ENCODE data around the gene CFAP45.

CFAP45 gene

DNA sequence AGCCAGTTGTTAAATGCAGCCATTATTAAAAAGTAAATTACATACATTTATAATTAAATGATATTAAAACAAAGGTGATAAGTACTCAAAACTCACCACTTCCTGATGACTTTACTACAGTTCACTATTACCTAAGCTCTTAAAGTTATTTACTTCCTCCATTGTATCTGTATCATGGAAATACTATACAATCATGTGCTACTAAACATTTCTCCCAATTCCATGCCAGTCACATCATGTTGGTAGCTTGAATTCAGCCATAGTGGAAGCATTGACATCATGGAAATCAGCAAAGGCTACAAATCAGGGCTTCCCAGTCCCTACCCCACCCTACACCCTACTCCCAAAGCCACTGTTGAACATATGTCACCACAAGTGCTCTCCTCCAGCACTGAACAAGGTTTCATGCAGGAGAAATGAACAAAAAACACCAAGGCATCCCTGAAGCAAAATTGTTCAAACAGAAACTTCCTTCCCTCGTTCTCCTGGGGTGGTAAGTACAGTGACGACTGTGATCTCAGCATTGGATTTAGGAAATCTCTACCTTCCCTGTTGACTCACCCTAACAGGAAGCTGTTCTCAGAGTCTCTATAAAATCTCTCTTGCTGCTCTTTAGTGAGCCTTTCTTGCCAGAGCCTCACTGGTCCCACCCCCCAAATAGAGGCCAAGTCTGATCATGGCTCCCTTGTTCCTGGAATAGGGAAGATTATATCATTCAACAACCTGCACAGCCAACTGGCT lies 50.2 kb downstream of the CFAP45 start:
- peaks cover 34 to 38% of the 10 kb centered on the region in 2 experiments for H3K4me1 ChIP-seq (ENCODE audit: control insufficient read depth in 1 of 2, insufficient read depth in 1 of 2, low read depth in 1 of 2, low read length in 1 of 2)
- H3K27ac ChIP-seq, result no peak overlapping the region
- no peak overlapping the region for H3K4me3 ChIP-seq (ENCODE audit: low read depth in 1 of 2, low read length in 1 of 2)
- H3K27me3 ChIP-seq, result peaks cover 13% of the 10 kb centered on the region
- H3K36me3 ChIP-seq, result no peaks in the 10 kb centered on the region
- TF ChIP-seq, protein P1, sequence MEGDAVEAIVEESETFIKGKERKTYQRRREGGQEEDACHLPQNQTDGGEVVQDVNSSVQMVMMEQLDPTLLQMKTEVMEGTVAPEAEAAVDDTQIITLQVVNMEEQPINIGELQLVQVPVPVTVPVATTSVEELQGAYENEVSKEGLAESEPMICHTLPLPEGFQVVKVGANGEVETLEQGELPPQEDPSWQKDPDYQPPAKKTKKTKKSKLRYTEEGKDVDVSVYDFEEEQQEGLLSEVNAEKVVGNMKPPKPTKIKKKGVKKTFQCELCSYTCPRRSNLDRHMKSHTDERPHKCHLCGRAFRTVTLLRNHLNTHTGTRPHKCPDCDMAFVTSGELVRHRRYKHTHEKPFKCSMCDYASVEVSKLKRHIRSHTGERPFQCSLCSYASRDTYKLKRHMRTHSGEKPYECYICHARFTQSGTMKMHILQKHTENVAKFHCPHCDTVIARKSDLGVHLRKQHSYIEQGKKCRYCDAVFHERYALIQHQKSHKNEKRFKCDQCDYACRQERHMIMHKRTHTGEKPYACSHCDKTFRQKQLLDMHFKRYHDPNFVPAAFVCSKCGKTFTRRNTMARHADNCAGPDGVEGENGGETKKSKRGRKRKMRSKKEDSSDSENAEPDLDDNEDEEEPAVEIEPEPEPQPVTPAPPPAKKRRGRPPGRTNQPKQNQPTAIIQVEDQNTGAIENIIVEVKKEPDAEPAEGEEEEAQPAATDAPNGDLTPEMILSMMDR (IDR thresholded peaks at IDR 0.05), result no peak
- H3K9me3 ChIP-seq, result no peaks in the 10 kb centered on the region

DNA sequence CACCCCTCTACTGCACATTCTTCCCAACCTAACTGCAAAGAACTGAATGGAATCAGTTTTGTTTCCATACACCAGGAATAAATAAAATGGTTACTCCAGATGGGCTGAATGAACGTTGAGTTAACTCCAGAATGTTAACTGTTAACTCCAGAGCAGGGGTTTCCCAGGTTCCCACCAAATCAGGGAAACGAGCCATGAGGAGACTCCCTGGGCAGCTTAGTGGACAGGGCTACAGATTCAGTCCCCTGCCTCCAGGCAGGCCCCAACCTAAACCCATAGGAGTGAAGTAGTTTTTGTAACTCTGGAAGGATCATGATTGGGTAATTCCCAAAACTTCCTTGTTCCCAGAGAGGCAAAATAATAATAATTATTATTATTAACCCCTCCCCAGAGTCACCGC lies 51.6 kb downstream of the CFAP45 start:
- Histone ChIP-seq H3K9me3 (no peaks in the 10 kb centered on the region), H3K4me3 (ENCODE audit: low read depth in 1 of 2, low read length in 1 of 2) (no peak overlapping the region), H3K4me1 (ENCODE audit: control insufficient read depth in 1 of 2, insufficient read depth in 1 of 2, low read depth in 1 of 2, low read length in 1 of 2) (peaks cover 25 to 28% of the 10 kb centered on the region in 2 experiments), H3K36me3 (no peaks in the 10 kb centered on the region), H3K27me3 (no peaks in the 10 kb centered on the region), H3K27ac (no peak overlapping the region)
- TF ChIP-seq, protein P1 (IDR thresholded peaks at IDR 0.05), result no peak

DNA sequence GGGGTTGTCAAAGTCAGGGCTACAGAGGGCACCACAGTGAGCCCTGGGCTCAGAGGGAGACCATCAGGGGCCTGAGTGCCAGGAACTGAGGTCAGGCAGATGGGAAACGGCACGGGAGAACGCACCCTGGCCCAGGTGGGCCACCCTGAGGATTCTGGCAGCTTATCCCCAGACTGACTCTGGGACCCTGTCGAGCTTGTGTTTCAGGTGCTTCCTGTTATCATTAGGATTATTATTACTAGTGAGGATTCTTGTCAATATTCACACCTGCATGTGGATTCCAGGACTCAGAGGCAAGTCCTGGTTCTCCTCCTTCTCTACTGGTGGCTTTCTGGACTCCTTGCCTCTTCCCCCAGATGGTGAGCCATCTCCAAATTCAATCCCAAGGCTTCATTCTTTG lies 52.7 kb downstream of the CFAP45 start:
- Histone ChIP-seq H3K9me3 (no peaks in the 10 kb centered on the region), H3K36me3 (no peaks in the 10 kb centered on the region), H3K4me3 (ENCODE audit: low read depth in 1 of 2, low read length in 1 of 2) (no peak overlapping the region), H3K4me1 (ENCODE audit: control insufficient read depth in 1 of 2, insufficient read depth in 1 of 2, low read depth in 1 of 2, low read length in 1 of 2) (peaks cover 25 to 28% of the 10 kb centered on the region in 2 experiments), H3K27ac (no peak overlapping the region), H3K27me3 (no peaks in the 10 kb centered on the region)
- TF ChIP-seq, protein P1 (IDR thresholded peaks at IDR 0.05), result no peak

DNA sequence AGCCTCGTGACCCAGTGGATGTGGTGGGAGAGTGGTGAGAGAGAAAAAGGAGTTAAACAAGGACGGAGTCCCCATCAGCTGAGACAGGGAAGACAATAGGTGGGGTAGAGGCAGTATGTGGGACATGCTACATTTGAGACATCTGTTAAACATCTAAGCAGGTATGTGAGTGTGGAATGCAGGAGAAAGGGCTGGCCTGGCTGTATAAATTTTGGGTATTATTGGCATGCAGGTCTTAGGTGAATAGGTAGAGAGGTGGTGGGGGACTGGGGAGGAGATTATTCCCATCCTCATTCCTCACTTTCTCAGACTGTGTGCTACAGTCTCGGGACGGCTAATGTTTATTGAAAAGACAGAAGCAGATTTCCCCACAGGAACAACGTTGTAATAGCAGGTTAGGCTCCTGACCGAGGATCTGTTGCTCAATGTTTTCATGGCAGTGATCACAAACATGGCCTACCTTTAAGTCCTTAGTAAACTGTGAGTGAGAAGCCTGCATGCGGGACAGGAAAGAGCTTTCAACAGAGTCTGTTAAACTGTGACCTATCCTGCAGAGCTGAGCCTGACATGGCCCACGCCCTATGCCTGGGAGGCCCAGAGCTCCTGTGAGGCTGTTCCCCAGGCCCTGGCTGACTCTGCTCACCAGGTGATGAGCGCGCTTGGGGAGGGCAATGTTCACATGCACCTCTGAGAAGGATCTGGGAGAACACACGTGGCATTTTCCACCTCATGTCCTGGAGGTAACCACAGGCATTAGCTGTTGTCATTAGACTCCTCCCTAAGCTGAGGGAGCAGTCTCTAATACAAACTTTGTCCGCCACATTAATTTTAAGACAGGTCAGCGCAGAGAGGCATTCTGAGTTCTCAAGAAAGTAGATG lies 54.0 kb downstream of the CFAP45 start:
- Histone ChIP-seq H3K4me3 (ENCODE audit: low read depth in 1 of 2, low read length in 1 of 2) (no peak overlapping the region), H3K36me3 (no peaks in the 10 kb centered on the region), H3K9me3 (no peaks in the 10 kb centered on the region), H3K4me1 (ENCODE audit: control insufficient read depth in 1 of 2, insufficient read depth in 1 of 2, low read depth in 1 of 2, low read length in 1 of 2) (peaks cover 25 to 28% of the 10 kb centered on the region in 2 experiments), H3K27ac (peak overlapping the region; percentile 55), H3K27me3 (no peaks in the 10 kb centered on the region)
- TF ChIP-seq, protein P1 (IDR thresholded peaks at IDR 0.05), result no peak

DNA sequence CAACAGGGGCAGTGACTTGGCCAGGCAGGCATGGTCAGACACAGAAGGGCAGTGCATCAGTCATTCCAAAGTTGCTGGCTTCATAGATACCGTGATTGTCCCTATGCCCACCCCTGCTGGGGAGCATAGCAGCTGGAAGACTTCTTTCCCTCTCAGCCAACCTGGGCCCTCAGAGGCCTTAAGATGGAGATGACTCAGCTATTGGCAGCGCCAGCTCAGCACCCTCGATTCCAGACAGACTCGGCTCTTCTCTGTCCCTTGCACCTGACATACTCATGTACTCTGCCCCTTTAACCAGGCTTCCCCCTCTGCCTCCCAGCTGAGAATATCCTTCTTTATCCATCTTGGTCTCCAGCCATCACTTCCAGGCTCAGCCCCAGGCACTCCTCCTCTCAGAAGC lies 56.5 kb downstream of the CFAP45 start:
- Histone ChIP-seq H3K4me3 (ENCODE audit: low read depth in 1 of 2, low read length in 1 of 2) (no peak overlapping the region), H3K27ac (no peak overlapping the region), H3K36me3 (no peaks in the 10 kb centered on the region), H3K9me3 (no peaks in the 10 kb centered on the region), H3K27me3 (no peaks in the 10 kb centered on the region), H3K4me1 (ENCODE audit: control insufficient read depth in 1 of 2, insufficient read depth in 1 of 2, low read depth in 1 of 2, low read length in 1 of 2) (peaks cover 14 to 16% of the 10 kb centered on the region in 2 experiments)
- TF ChIP-seq, protein P1 (IDR thresholded peaks at IDR 0.05), result no peak
